Heart left ventricle (tissue), 13 donors: ENCODE measurements around the gene TMEM42.

Experiments
- POLR2A ChIP-seq, 2 donors: fragments of 450-650 bp; IDR thresholded peaks; one replicate each; pipeline ENCODE4 v1.6.1; 2017; ENCODE audit warnings: antibody characterized with exemption in 2 of 2, mild to moderate bottlenecking in 2 of 2, moderate library complexity in 2 of 2
- TF ChIP-seq, protein P1 (sequence below), 12 donors: fragments of 200-600 bp; sonication (generic) in 4 of 12; IDR thresholded peaks; one replicate each; pipeline versions ENCODE4 v1.5.0 to v1.8.0; 2018 to 2022; ENCODE audit warnings: antibody characterized with exemption in 12 of 12, mild to moderate bottlenecking in 5 of 12
- donor health status: ischemic (EF 13 %, LVEDD 7.1; RV severe dilation, severe dysfunction).
- donor health status: DM: no; HTN: yes; CAD: no.
- donor health status: DM: no; HTN: no; CAD: no.
- donor health status: ischemic (EF 25% LVEDD 6.9; RV normal size, moderate dysfunction).
- donor health status: ischemic (EF 25% LVEDD 5.7; RV mildly dilated, moderate dysfunction).
- donor health status: ischemic (EF 35%, LVEDD 5.7; RV mildly dilated, moderate dysfunction).
- donor health status: nonischemic (EF 11% LVEDD 7.7; RV severe dilation, severe dysfunction).
- donor health status: DM: yes; HTN: yes; CAD: no.
- donor health status: PGD.
- donor health status: ischemic (EF 29% LVEDD 5.4; RV normal size, mild dysfunction).
- donor health status: nonischemic (EF 23%, LVEDD 6.1; RV moderate dilation, normal function).

DNA sequence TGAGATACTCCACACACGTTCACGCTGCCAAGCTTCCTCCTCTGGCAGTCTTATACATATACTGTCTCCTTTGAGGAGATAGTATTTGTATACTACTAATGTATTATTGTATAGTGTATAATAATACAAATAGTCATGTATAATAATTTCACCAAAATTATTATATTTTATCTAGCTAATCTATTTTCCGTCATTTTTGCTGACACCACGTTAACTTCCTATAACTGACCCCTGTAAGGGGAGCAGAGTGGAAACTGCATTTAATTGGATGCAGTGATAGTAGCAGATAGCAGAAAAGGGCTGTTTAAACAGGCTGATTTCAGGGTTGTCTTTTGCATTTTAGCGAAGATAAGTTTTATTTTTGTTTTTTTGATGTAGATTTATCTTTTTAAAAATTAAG is 30.5 kb upstream of the TMEM42 start:
- TF ChIP-seq POLR2A (IDR thresholded peaks at IDR 0.05): no peak
- TF ChIP-seq, protein P1, sequence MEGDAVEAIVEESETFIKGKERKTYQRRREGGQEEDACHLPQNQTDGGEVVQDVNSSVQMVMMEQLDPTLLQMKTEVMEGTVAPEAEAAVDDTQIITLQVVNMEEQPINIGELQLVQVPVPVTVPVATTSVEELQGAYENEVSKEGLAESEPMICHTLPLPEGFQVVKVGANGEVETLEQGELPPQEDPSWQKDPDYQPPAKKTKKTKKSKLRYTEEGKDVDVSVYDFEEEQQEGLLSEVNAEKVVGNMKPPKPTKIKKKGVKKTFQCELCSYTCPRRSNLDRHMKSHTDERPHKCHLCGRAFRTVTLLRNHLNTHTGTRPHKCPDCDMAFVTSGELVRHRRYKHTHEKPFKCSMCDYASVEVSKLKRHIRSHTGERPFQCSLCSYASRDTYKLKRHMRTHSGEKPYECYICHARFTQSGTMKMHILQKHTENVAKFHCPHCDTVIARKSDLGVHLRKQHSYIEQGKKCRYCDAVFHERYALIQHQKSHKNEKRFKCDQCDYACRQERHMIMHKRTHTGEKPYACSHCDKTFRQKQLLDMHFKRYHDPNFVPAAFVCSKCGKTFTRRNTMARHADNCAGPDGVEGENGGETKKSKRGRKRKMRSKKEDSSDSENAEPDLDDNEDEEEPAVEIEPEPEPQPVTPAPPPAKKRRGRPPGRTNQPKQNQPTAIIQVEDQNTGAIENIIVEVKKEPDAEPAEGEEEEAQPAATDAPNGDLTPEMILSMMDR (IDR thresholded peaks at IDR 0.05): no peak
